HG02763 (cell line): ENCODE results near the gene IP6K3.

Experiments used
- ATAC-seq: cut with Tn5 transposase; IDR thresholded peaks from one replicate; pipeline ENCODE4 v1.9.1; 2021; ENCODE audit warnings: mild to moderate bottlenecking, moderate library complexity; ENCODE audit not compliant: unreplicated experiment

Gene IP6K3

GRCh38 chr6:33693186-33694105 lies 53.3 kb downstream of the IP6K3 start:
- no peak for ATAC-seq

DNA sequence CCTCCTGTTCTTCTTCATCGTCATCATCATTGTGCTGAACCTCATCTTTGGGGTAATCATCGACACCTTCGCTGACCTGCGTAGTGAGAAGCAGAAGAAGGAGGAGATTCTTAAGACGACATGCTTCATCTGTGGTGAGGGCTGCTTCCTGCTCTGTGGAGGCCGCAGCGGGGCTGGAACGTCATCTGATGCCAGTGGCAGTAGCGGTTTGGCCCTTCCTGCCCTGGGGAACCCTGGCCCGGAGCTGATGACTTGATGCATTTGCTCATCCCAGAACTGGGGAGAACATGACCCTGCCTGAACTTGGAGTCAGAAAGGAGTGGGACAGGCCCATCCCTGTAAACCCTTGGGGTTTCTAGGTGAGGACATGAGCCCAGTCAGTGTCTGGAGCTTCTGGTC lies 53.9 kb downstream of the IP6K3 start:
- no peak for ATAC-seq

DNA sequence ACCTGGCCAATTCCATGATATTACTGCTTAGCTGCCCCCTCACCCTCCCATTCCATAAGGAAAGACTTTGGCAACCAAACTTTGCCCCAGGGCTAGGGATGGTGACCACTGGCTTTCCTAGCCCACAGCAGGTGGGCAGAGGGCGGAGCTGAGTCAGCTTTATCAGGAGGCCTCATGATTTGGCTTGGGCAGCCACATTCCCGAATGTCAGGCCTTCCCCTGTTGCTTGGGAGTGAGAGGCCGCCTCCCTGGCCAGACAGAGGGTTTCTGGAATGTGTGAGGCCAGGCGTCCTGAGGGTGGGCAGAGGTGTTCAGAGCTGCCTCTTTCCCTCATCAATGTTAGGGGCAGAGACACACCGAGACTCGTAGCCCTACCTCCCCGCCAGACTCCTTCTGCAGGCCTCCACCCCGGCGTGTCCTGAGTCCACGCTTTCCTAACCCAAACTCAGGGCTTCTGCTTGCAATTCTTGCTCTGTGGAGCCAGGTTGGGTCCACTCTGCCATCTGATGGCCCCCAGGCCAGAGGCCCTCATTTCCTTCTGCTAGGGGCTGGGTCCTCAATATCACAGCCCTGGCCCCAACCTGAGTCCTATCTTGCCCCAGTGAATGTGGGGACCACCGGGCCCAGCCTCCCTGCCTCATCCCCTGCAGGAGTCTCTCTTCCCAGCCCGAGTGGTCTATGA lies 54.5 kb downstream of the IP6K3 start:
- no peak for ATAC-seq

- no peak for ATAC-seq
Measured at GRCh38 chr6:33691456-33692077, 55.1 kb downstream of the IP6K3 start.

DNA sequence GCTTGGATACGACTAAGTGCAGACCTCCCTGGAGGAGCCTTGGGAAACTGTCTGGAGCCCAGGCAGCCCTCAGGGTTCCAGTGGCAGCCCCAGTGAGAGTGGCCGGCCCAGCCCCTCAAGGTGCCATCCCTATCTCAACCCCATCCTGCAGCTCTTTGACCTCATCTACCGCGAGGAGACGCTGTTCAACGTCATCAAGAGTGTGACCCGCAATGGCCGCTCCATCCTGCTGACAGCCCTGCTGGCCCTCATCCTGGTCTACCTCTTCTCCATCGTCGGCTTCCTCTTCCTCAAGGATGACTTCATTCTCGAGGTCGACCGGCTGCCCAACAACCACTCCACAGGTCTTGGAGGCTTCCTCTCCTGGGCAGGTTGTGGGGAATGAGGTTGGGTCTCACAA lies 55.9 kb downstream of the IP6K3 start:
- ATAC-seq: no peak

- ATAC-seq: no peak
Measured at GRCh38 chr6:33689879-33690278, 56.8 kb downstream of the IP6K3 start.

DNA sequence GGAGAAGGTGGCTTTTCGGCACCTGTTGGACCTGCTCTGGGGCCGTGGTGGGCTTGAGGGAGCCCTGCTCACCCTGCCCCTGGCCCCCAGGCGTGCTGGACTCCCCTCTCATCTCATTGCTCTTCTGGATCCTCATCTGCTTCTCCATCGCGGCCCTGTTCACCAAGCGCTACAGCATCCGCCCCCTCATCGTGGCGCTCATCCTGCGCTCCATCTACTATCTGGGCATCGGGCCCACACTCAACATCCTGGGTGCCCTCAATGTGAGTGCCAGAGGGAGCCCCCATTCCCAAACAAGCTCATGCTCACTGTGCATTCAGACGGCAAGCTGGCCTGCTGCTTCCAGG lies 57.6 kb downstream of the IP6K3 start:
- ATAC-seq: no peak

- no peak for ATAC-seq
Measured at GRCh38 chr6:33688451-33689147, 58.1 kb downstream of the IP6K3 start.

DNA sequence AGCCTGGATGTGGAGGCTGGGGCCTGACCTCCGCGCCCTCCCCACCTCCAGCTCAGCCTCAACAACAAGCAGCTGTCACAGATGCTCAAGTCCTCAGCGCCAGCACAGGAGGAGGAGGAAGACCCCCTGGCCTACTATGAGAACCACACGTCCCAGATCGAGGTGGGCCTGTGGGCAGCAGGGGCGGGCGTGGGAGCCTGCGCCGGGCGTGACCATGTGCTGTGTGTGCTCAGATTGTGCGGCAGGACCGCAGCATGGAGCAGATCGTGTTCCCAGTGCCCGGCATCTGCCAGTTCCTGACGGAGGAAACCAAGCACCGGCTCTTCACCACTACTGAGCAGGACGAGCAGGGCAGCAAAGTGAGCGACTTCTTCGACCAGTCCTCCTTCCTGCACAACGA lies 58.7 kb downstream of the IP6K3 start:
- no peak for ATAC-seq

GRCh38 chr6:33686981-33687975 lies 59.4 kb downstream of the IP6K3 start:
- ATAC-seq: no peak

DNA sequence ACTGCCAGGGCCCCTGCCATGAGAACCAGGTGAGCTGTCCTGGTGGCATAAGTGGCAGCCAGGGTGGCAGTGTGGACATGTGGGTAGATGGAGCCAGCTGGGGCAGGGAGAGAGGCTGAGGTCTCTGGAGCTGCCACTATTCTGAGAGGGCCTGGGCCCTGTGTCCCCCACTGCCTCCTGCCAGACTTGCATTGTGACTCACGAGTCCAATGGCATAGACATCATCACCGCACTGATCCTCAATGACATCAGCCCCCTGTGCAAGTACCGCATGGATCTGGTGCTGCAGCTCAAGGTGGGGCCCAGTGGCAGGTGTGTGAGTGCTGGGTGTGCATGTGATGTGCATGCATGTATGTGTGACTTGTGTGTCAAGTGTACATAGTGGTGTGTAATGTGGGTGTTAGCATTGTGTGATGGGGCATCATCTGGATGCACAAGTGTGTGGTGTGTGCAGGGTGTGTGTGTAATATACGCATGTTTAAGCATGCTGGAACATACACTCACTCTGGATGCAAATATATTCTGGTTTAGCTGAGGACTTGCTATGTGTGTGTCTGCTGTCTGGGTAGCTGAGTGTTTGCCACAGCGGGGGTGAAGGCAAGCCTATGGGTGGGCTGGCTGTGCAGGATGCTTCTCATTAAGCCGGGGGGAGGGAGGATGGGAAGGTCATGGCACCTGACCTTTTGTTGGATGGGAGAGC lies 60.3 kb downstream of the IP6K3 start:
- no peak for ATAC-seq

DNA sequence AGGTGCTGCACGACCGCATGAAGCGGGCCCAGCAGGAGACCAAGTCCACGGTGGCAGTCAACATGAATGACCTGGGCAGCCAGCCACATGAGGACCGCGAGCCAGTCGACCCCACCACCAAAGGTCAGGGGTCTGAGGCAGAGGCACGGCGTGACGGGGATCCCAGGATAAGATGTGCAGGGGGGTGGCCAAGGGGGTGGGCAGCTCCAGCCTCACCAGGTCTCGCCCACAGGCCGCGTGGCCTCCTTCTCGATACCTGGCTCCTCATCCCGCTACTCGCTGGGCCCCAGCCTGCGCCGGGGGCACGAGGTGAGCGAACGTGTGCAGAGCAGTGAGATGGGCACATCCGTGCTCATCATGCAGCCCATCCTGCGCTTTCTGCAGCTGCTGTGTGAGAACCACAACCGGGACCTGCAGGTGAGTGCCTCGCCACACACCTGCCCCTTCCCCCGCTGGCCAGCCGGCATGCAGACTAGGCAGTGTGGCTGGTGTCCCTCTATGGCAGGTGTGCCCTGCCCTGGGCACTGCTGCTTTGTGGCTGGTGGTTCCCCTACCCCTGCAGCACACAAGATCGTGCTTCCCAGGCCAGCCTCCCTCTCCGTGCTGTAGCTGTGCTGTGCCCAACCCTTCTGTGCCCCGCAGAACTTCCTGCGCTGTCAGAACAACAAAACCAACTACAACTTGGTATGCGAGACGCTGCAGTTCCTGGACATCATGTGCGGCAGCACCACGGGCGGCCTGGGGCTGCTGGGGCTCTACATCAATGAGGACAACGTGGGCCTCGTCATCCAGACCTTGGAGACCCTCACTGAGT lies 61.1 kb downstream of the IP6K3 start:
- no peak for ATAC-seq

- no peak for ATAC-seq
Measured at GRCh38 chr6:33684983-33685382, 61.7 kb downstream of the IP6K3 start.

GRCh38 chr6:33684428-33684896 lies 62.2 kb downstream of the IP6K3 start:
- ATAC-seq: no peak

DNA sequence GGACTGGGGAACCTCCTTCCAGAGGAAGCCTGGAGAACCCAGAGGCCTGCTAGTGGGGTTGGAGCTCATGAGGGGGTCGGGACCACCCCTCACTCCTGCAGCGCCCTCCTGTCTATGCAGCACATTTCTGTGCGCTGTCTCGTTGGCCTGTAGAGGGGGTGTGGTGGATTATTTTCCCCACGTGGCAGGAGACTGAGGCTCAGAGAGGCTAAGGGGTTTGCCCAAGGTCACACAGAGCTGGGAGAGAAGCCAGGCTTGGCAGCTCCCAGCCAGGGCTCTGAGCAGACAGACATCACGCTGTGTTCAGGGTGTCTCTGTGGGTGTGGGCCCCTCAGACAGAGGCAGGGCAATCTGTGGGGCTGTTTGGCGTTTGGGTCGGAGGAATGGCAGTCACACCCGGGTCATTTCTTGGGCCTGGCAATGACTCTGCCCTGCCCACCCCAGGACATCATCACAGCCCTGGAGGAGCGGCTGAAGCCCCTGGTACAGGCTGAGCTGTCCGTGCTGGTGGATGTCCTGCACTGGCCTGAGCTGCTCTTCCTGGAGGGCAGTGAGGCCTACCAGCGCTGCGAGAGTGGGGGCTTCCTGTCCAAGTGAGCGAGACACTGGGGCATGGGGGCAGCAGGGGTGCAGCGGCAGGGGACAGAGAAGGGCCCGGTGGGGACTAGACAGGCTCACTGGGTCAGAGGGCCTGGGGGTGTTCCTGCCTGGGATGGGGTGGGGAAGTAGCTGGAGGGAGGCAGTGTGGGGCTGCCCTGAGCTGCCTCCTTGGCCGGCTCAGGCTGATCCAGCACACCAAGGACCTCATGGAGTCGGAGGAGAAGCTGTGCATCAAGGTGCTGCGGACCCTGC lies 62.9 kb downstream of the IP6K3 start:
- no peak for ATAC-seq

DNA sequence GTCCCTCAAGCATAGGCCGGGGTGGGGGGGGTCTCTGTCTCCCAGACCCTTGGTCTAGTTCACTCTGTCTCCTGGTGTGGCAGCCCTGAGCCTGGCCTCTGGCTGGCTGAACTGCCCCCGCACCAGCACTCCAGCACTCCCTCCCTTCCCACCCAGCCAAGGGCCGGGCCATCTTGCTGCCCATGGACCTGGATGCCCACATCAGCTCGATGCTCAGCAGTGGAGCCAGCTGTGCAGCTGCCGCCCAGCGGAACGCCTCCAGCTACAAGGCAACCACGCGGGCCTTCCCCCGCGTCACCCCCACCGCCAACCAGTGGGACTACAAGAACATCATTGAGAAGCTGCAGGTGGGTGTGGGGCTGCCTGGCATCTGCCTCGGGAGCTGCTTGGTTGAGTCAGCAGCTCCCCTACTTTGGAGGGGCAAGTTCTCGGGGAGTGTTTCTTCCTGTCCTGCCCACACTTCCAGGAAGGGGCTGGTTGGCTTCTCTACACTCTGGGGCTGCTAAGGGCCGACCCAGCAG lies 63.6 kb downstream of the IP6K3 start:
- ATAC-seq: no peak

DNA sequence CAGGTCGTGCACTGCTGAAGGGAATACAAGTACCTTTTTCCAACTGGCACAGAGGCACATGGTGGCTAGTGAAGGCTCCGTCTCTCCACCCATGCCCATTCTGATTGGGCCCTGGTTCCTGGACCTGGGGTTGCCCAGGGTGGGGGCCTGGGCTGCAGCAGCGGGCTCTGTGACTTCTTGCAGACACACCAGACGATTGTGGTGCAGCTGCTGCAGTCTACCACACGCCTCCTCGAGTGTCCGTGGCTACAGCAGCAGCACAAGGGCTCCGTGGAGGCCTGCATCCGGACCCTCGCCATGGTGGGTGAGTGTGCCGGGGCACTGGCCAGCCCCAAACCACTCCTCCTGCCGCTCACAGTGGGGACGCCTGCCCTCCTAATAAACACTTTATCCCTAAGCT lies 64.4 kb downstream of the IP6K3 start:
- no peak for ATAC-seq
